Mammary epithelial cell (primary cell): Measurements from ENCODE around the gene SPEM1.

Source experiments
- EZH2 ChIP-seq: IDR thresholded peaks from 2 replicates; pipeline ENCODE4 v1.6.1; 2012; ENCODE audit warnings: low read length, inconsistent platforms, borderline replicate concordance
- TF ChIP-seq, protein P1 (sequence below), 2 donors: IDR thresholded peaks in 1 of 2; conservative IDR thresholded peaks in 1 of 2; 2 replicates each; pipeline ENCODE4 v1.5.1; 2011 to 2012; ENCODE audit warnings: inconsistent platforms in 2 of 2, low read length in 2 of 2, mild to moderate bottlenecking in 2 of 2, control low read depth in 1 of 2, low read depth in 1 of 2; ENCODE audit not compliant: insufficient read depth in 1 of 2; ENCODE audit errors: extremely low read depth in 1 of 2

DNA sequence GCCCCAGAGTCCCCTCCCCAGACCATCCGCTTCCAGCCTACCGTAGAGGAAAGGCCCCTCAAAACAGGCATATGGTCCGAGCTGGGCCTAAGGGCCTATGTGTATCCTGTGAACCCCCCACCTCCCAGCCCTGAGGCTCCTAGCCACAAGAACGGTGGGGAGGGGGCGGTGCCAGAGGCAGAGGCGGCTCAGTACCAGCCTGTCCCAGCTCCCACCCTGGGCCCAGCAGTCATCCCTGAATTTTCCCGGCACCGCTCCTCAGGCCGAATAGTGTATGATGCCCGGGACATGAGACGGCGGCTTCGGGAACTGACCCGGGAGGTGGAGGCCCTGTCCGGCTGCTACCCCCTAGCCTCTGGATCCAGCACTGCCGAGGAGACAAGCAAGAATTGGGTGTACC lies 1.1 kb downstream of the SPEM1 start:
- TF ChIP-seq, protein P1, sequence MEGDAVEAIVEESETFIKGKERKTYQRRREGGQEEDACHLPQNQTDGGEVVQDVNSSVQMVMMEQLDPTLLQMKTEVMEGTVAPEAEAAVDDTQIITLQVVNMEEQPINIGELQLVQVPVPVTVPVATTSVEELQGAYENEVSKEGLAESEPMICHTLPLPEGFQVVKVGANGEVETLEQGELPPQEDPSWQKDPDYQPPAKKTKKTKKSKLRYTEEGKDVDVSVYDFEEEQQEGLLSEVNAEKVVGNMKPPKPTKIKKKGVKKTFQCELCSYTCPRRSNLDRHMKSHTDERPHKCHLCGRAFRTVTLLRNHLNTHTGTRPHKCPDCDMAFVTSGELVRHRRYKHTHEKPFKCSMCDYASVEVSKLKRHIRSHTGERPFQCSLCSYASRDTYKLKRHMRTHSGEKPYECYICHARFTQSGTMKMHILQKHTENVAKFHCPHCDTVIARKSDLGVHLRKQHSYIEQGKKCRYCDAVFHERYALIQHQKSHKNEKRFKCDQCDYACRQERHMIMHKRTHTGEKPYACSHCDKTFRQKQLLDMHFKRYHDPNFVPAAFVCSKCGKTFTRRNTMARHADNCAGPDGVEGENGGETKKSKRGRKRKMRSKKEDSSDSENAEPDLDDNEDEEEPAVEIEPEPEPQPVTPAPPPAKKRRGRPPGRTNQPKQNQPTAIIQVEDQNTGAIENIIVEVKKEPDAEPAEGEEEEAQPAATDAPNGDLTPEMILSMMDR (conservative IDR thresholded peaks at IDR 0.05 in 1 of 2, IDR thresholded peaks at IDR 0.05 in 1 of 2; ENCODE audit: extremely low read depth in 1 of 2, insufficient read depth in 1 of 2, low read depth in 1 of 2, low read length in 2 of 2), result no peak
- TF ChIP-seq EZH2, result no peak
